Body of pancreas (tissue), 4 donors: ENCODE results near the gene CEP68.

Experiments used
- CTCF ChIP-seq, 7 experiments: fragments of 450-650 bp in 4 of 7; fragments of 200-600 bp in 3 of 7; sonication (generic) in 3 of 7; IDR thresholded peaks; one replicate each; pipeline ENCODE4 v1.5.1; 2016 to 2019; ENCODE audit warnings: antibody characterized with exemption in 7 of 7
- POLR2A ChIP-seq, 3 donors: fragments of 450-650 bp; IDR thresholded peaks; one replicate each; pipeline ENCODE4 v1.6.1; 2016; ENCODE audit warnings: antibody characterized with exemption in 3 of 3, mild to moderate bottlenecking in 2 of 3

GRCh38 chr2:65027616-65028244, 28.5 kb upstream of the CEP68 start:
- TF ChIP-seq CTCF (IDR thresholded peaks at IDR 0.05) = no peak
- no peak for TF ChIP-seq POLR2A (IDR thresholded peaks at IDR 0.05)
